Astrocyte of the cerebellum (primary cell): ENCODE data around the gene RPL18.

ENCODE experiments used
- DNase-seq: peaks from one replicate; pipeline ENCODE4 v3.0.0-alpha.2; 2011; ENCODE audit warnings: low read depth
- H3K4me3 ChIP-seq: 2 replicates; pipeline ENCODE4 v1.5.1; 2011; ENCODE audit warnings: mild to moderate bottlenecking, low read depth, low read length, moderate library complexity
- CTCF ChIP-seq: IDR thresholded peaks from 2 replicates; pipeline ENCODE4 v1.5.1; 2012; ENCODE audit warnings: low read length, low read depth, moderate library complexity, mild to moderate bottlenecking; ENCODE audit errors: missing control alignments
- in situ Hi-C: cut with HindIII; loops from 2 replicates; pipeline ENCODE4 v1.10.0; 2017; ENCODE audit warnings: low sequenced_read_pairs

The RPL18 gene

GRCh38 chr19:48645620-48646000 is 26.6 kb upstream of the RPL18 start:
- DNase-seq = no peak
- in situ Hi-C loops = no loop called here
- no peak for TF ChIP-seq CTCF
- H3K4me3 ChIP-seq = peak overlapping the region; percentile 52

GRCh38 chr19:48644839-48645619 is 26.1 kb upstream of the RPL18 start:
- H3K4me3 ChIP-seq = peak overlapping the region; percentile 52
- no peak for TF ChIP-seq CTCF
- DNase-seq = no peak
- in situ Hi-C loops = no loop called here

- TF ChIP-seq CTCF = no peak
- H3K4me3 ChIP-seq = peak overlapping the region; percentile 52
Observed at GRCh38 chr19:48644355-48644754, 25.4 kb upstream of the RPL18 start.

GRCh38 chr19:48642862-48643261 is 23.9 kb upstream of the RPL18 start:
- in situ Hi-C loops = no loop called here
- no peak for DNase-seq
- TF ChIP-seq CTCF = no peak
- no peak overlapping the region for H3K4me3 ChIP-seq

More at GRCh38 chr19:48644355-48644754, 25.4 kb upstream of the RPL18 start:
- DNase-seq = no peak
- in situ Hi-C loops = no loop called here

- in situ Hi-C loops = no loop called here
- DNase-seq = no peak
- no peak for TF ChIP-seq CTCF
- no peak overlapping the region for H3K4me3 ChIP-seq
Observed at GRCh38 chr19:48641850-48642249, 22.9 kb upstream of the RPL18 start.

GRCh38 chr19:48639483-48640375 is 20.8 kb upstream of the RPL18 start:
- TF ChIP-seq CTCF = no peak
- in situ Hi-C loops = no loop called here
- DNase-seq = no peak
- H3K4me3 ChIP-seq = no peak overlapping the region
